H1 (cell line): ENCODE measurements around the gene FIBIN. TPM values are rescaled to one million over a fixed set of nuclear protein-coding genes. Genes with fewer than 3 reads are reported as not detected.

ENCODE experiments used
- CTCF ChIA-PET: fragments of 300-600 bp; sonication (Branson Sonifier 250); formaldehyde crosslinking; loops from one replicate; lab custom pipeline; 2021; ENCODE audit not compliant: partially characterized antibody; lab: Charles Lee
- POLR2A ChIA-PET: fragments of 300-600 bp; sonication (Branson Sonifier 250); formaldehyde crosslinking; loops from one replicate; lab custom pipeline; 2021; ENCODE audit warnings: inconsistent platforms; ENCODE audit not compliant: partially characterized antibody; lab: Charles Lee
- DNase-seq, 2 experiments: peaks; one replicate each; pipeline versions ENCODE4 v3.0.0 to v3.0.0-alpha.2; 2010 to 2022; ENCODE audit warnings: low spot score in 2 of 2, low read depth in 1 of 2, mixed read lengths in 1 of 2
- FAIRE-seq: peaks from 2 replicates; lab custom pipeline; 2011; peaks lifted over from hg19 to GRCh38; lab: Jason Lieb, UNC
- H2AFZ ChIP-seq: 2 replicates; pipeline ENCODE4 v1.8.1; 2012; ENCODE audit warnings: low read length, inconsistent platforms
- H2AK5ac ChIP-seq: 2 replicates; pipeline ENCODE4 v1.6.1; 2013; ENCODE audit warnings: low read depth, low read length
- H2BK120ac ChIP-seq: replicated peaks from 2 replicates; pipeline ENCODE3; 2013; ENCODE audit warnings: low read depth, low read length, inconsistent platforms
- H2BK12ac ChIP-seq: 2 replicates; pipeline ENCODE4 v1.6.1; 2013; ENCODE audit warnings: low read depth, low read length
- H2BK15ac ChIP-seq: 2 replicates; pipeline ENCODE4 v1.6.1; 2013; ENCODE audit warnings: low read length
- H2BK20ac ChIP-seq: 2 replicates; pipeline ENCODE4 v1.6.1; 2013; ENCODE audit warnings: low read length
- H2BK5ac ChIP-seq: 2 replicates; pipeline ENCODE4 v1.6.1; 2013; ENCODE audit warnings: low read depth, low read length
- H3K14ac ChIP-seq: 2 replicates; pipeline ENCODE4 v1.6.1; 2013; ENCODE audit warnings: inconsistent platforms; ENCODE audit not compliant: insufficient read length
- H3K18ac ChIP-seq: 2 replicates; pipeline ENCODE4 v1.6.1; 2013; ENCODE audit warnings: low read length; ENCODE audit errors: extremely low read depth
- H3K23ac ChIP-seq: 2 replicates; pipeline ENCODE4 v1.6.1; 2013; ENCODE audit warnings: inconsistent platforms; ENCODE audit not compliant: insufficient read length
- H3K23me2 ChIP-seq: 2 replicates; pipeline ENCODE4 v1.6.1; 2013; ENCODE audit warnings: low read depth, low read length
- H3K27ac ChIP-seq: 2 replicates; pipeline ENCODE4 v1.6.1; 2011; ENCODE audit warnings: low read depth, low read length, inconsistent platforms
- H3K27me3 ChIP-seq, 4 experiments: replicated peaks in 1 of 4; 1 replicate in 1 of 4; 2 replicates in 3 of 4; pipeline versions ENCODE4 v1.6.1 to v1.8.1; 2011 to 2013; ENCODE audit warnings: low read length in 3 of 4, mild to moderate bottlenecking in 3 of 4, inconsistent platforms in 2 of 4, mixed read lengths in 2 of 4, moderate library complexity in 1 of 4; ENCODE audit not compliant: control insufficient read depth in 3 of 4, insufficient read depth in 3 of 4; ENCODE audit errors: extremely low read depth in 1 of 4
- H3K36me3 ChIP-seq, 4 experiments: 2 replicates each; pipeline versions ENCODE4 v1.6.1 to v1.8.1; 2011 to 2013; ENCODE audit warnings: mild to moderate bottlenecking in 4 of 4, low read length in 3 of 4, moderate library complexity in 2 of 4, control low read depth in 1 of 4, inconsistent platforms in 1 of 4; ENCODE audit not compliant: insufficient read depth in 4 of 4, control insufficient read depth in 2 of 4
- H3K4ac ChIP-seq: replicated peaks from 2 replicates; pipeline ENCODE3; 2013; ENCODE audit warnings: low read length, low read depth, mixed read lengths, inconsistent platforms; ENCODE audit not compliant: insufficient read length
- H3K4me1 ChIP-seq, 4 experiments: replicated peaks in 1 of 4; 1 replicate in 1 of 4; 2 replicates in 3 of 4; pipeline versions ENCODE4 v1.6.1 to v1.8.1; 2011 to 2013; ENCODE audit warnings: low read length in 3 of 4, inconsistent platforms in 2 of 4, mixed read lengths in 1 of 4; ENCODE audit not compliant: insufficient read depth in 4 of 4, control insufficient read depth in 3 of 4
- H3K4me2 ChIP-seq, 2 experiments: 2 replicates each; pipeline versions ENCODE4 v1.6.1 to v1.8.1; 2011 to 2013; ENCODE audit warnings: low read depth in 2 of 2, low read length in 2 of 2, control low read depth in 1 of 2, inconsistent platforms in 1 of 2, mild to moderate bottlenecking in 1 of 2; ENCODE audit not compliant: insufficient read depth in 1 of 2
- H3K4me3 ChIP-seq, 4 experiments: fragments of 200-600, 300-600 bp in 1 of 4; sonication (generic), shearing (Covaris generic), sonication (Bioruptor Twin) in 1 of 4; 2 replicates each; pipeline versions ENCODE4 v1.5.1 to v1.8.1; 2011 to 2016; ENCODE audit warnings: low read length in 4 of 4, low read depth in 3 of 4, control low read depth in 2 of 4, inconsistent platforms in 2 of 4, mild to moderate bottlenecking in 2 of 4, mixed read lengths in 1 of 4, moderate library complexity in 1 of 4; ENCODE audit not compliant: insufficient read depth in 2 of 4; ENCODE audit errors: extremely low read depth in 1 of 4
- H3K56ac ChIP-seq: replicated peaks from 2 replicates; pipeline ENCODE3; 2013; ENCODE audit warnings: low read depth, mild to moderate bottlenecking, mixed read lengths, low read length, inconsistent platforms; ENCODE audit not compliant: insufficient read length
- H3K79me1 ChIP-seq: 2 replicates; pipeline ENCODE4 v1.6.1; 2013; ENCODE audit warnings: low read depth, low read length, control low read depth
- H3K79me2 ChIP-seq, 2 experiments: 2 replicates each; pipeline versions ENCODE4 v1.6.1 to v1.8.1; 2012 to 2013; ENCODE audit warnings: low read length in 2 of 2, mild to moderate bottlenecking in 2 of 2, inconsistent platforms in 1 of 2; ENCODE audit not compliant: insufficient read depth in 2 of 2, control insufficient read depth in 1 of 2
- H3K9ac ChIP-seq, 4 experiments: replicated peaks in 1 of 4; 1 replicate in 1 of 4; 2 replicates in 3 of 4; pipeline versions ENCODE4 v1.6.1 to v1.8.1; 2011 to 2013; ENCODE audit warnings: low read depth in 3 of 4, low read length in 3 of 4, control low read depth in 2 of 4, mild to moderate bottlenecking in 2 of 4, moderate library complexity in 2 of 4, inconsistent platforms in 1 of 4; ENCODE audit errors: extremely low read depth in 1 of 4
- H3K9me3 ChIP-seq, 2 experiments: 2 replicates each; pipeline versions ENCODE4 v1.6.1 to v1.8.1; 2012 to 2013; ENCODE audit warnings: mild to moderate bottlenecking in 2 of 2, moderate library complexity in 2 of 2, control low read depth in 1 of 2, inconsistent platforms in 1 of 2, low read depth in 1 of 2, low read length in 1 of 2, mixed read lengths in 1 of 2; ENCODE audit not compliant: insufficient read depth in 2 of 2
- H4K20me1 ChIP-seq, 2 experiments: replicated peaks in 1 of 2; 2 replicates each; pipeline versions ENCODE3 to v1.8.1; 2011 to 2013; ENCODE audit warnings: inconsistent platforms in 2 of 2, low read length in 2 of 2, mild to moderate bottlenecking in 1 of 2; ENCODE audit not compliant: insufficient read depth in 2 of 2, control insufficient read depth in 1 of 2
- H4K5ac ChIP-seq: 2 replicates; pipeline ENCODE4 v1.6.1; 2013; ENCODE audit warnings: low read length, low read depth, mixed read lengths, inconsistent platforms; ENCODE audit not compliant: insufficient read length
- H4K8ac ChIP-seq: 2 replicates; pipeline ENCODE4 v1.8.0; 2013; ENCODE audit warnings: mild to moderate bottlenecking, moderate library complexity, low read length, inconsistent platforms; ENCODE audit not compliant: insufficient read depth; ENCODE audit errors: extremely low read depth
- H4K91ac ChIP-seq: replicated peaks from 2 replicates; pipeline ENCODE3; 2013; ENCODE audit warnings: low read length, mixed read lengths, inconsistent platforms; ENCODE audit not compliant: insufficient read length
- BRCA1 ChIP-seq: IDR thresholded peaks from 2 replicates; pipeline ENCODE4 v1.6.1; 2012; ENCODE audit warnings: low read depth, low read length, improper control_type of control experiment
- EGR1 ChIP-seq: IDR thresholded peaks from 2 replicates; pipeline ENCODE4 v1.6.1; 2011; ENCODE audit warnings: low read depth, low read length, borderline replicate concordance
- WGBS, 2 experiments: shearing (Covaris generic) in 1 of 2; methylation state at CpG; one replicate each; pipeline versions ENCODE4 v1.1.6 to v1.1.7; 2013 to 2015; ENCODE audit warnings: low lambda C conversion rate in 2 of 2, mixed read lengths in 2 of 2, inconsistent platforms in 1 of 2, low coverage in 1 of 2, missing lambda C conversion rate in 1 of 2; ENCODE audit not compliant: insufficient replicate concordance in 2 of 2, insufficient coverage in 1 of 2, insufficient read length in 1 of 2; ENCODE audit errors: extremely low coverage in 1 of 2, missing lambda C conversion rate in 1 of 2; 5-methylcytosine and 5-hydroxymethylcytosine counted together
- polyA plus RNA-seq, 7 experiments: library from polyadenylated mRNA; depleted of rRNA in 3 of 7; stranded (reverse) in 5 of 7; unstranded in 2 of 7; fragments of >200 nt in 5 of 7; fragments of 200-250 nt in 2 of 7; gene quantifications; 1 replicate in 5 of 7; 2 replicates in 1 of 7; 4 replicates in 1 of 7; pipeline versions ENCODE4 v1.2.1 to v1.2.3, GENCODE V29; 2011 to 2013; ENCODE audit warnings: missing spikeins in 2 of 7, mixed read lengths in 2 of 7
- total RNA-seq: library from RNA; stranded (reverse); fragmentation: NEBNext Ultra II Directional; extraction: Animal tissue kit (Norgen Biotek cat#: 25700); gene quantifications from 2 replicates; pipeline ENCODE4 v1.2.1, GENCODE V29; 2021

Gene FIBIN
- total and polyA plus RNA-seq, 2 of the 8 experiments (the other 6 are each of a cell fraction or from before 2014, with no cell fraction given): 0.38 to 0.45 TPM

- Histone ChIP-seq H3K9me3 (no peaks in the 10 kb centered on the region), H4K8ac (no peak overlapping the region), H3K79me1 (no peaks in the 10 kb centered on the region; the same call in 1 of the 2 replicates), H3K79me2 (no peaks in the 10 kb centered on the region), H3K4me1 (no peaks in the 10 kb centered on the region), H2BK20ac (no peak overlapping the region), H2AK5ac (no peak overlapping the region), H4K91ac (no peak overlapping the region), H3K27ac (no peak overlapping the region), H3K4ac (no peak overlapping the region), H3K36me3 (no peaks in the 10 kb centered on the region), H3K18ac (no peak overlapping the region), H3K4me2 (no peak overlapping the region), H3K23me2 (no peaks in the 10 kb centered on the region), H4K5ac (no peak overlapping the region), H3K23ac (no peak overlapping the region), H2BK5ac (peak overlapping the region; percentile 16; the same call in 1 of the 2 replicates), H3K4me3 (no peak overlapping the region), H3K56ac (no peak overlapping the region), H3K27me3 (no peaks in the 10 kb centered on the region), H2AFZ (no peak overlapping the region), H2BK12ac (no peak overlapping the region), H2BK120ac (no peak overlapping the region), H4K20me1 (no peaks in the 10 kb centered on the region), H3K9ac (no peak overlapping the region), H3K14ac (no peak overlapping the region), H2BK15ac (no peak overlapping the region)
- FAIRE-seq (no peak), DNase-seq (no peak)
- WGBS, 2 experiments: 77% methylated on average over 5 of the region's 5 CpGs; no CpG with 5 or more reads in 1 of the 2 experiments
- ChIA-PET POLR2A (no interaction called here), CTCF (no interaction called here)
- no peak for TF ChIP-seq BRCA1
- no peak for TF ChIP-seq EGR1
Measured at GRCh38 chr11:27031754-27032153, 37.8 kb downstream of the FIBIN start.
